HepG2 (cell line): ENCODE measurements around the gene BCL2. TPM values are rescaled to one million over a fixed set of nuclear protein-coding genes. Genes with fewer than 3 reads are reported as not detected.

Experiments
- ATAC-seq: fragments of 200-7000 bp; cut with Tn5 transposase; 3 replicates; pipeline ENCODE4 v1.9.1; 2020; ENCODE audit warnings: mild to moderate bottlenecking, moderate library complexity
- BruUV-seq: library from RNA; stranded (reverse); fragments of 400-500 nt; replicated peaks from 2 replicates; lab custom pipeline; 2021; lab: Mats Ljungman, UMichigan
- CTCF ChIA-PET: fragments of 300-600 bp; formaldehyde crosslinking; extraction: SDS; loops from one replicate; lab custom pipeline; 2021; ENCODE audit warnings: low total read pairs, inconsistent platforms, low intra/inter-chr PET ratio; lab: Yijun Ruan, JAX
- POLR2A ChIA-PET: fragments of 350-600 bp; sonication (Branson Sonifier 250); formaldehyde crosslinking; loops from one replicate; lab custom pipeline; 2020; ENCODE audit warnings: antibody characterized with exemption, inconsistent platforms; lab: Yijun Ruan, JAX
- DNase-seq: peaks from one replicate; pipeline ENCODE4 v3.0.0-alpha.2; 2015; ENCODE audit warnings: low spot score
- FAIRE-seq: peaks from 3 replicates; lab custom pipeline; 2011; peaks lifted over from hg19 to GRCh38; lab: Jason Lieb, UNC
- H2AFZ ChIP-seq: one replicate; pipeline ENCODE4 v1.6.1; 2011; ENCODE audit warnings: low read length, inconsistent platforms
- H3K27ac ChIP-seq: fragments of 300-600 bp; 3 replicates; pipeline ENCODE4 v1.8.0; 2011; ENCODE audit warnings: mixed run types, mild to moderate bottlenecking, mixed read lengths, low read length, inconsistent platforms; ENCODE audit not compliant: insufficient read depth; ENCODE audit errors: extremely low read length
- H3K27me3 ChIP-seq, 2 experiments: fragments of 200-600 bp in 1 of 2; 2 replicates in 1 of 2; 3 replicates in 1 of 2; pipeline versions ENCODE4 v1.6.0 to v1.8.0; 2011; ENCODE audit warnings: low read length in 2 of 2, mild to moderate bottlenecking in 2 of 2, moderate library complexity in 2 of 2, inconsistent platforms in 1 of 2; ENCODE audit not compliant: insufficient read depth in 2 of 2, control insufficient read depth in 1 of 2
- H3K36me3 ChIP-seq, 2 experiments: fragments of 200-600 bp in 1 of 2; replicated peaks in 1 of 2; 2 replicates in 1 of 2; 3 replicates in 1 of 2; pipeline versions ENCODE4 v1.5.1 to v1.8.0; 2011; ENCODE audit warnings: low read length in 2 of 2, inconsistent platforms in 1 of 2; ENCODE audit not compliant: insufficient read depth in 2 of 2, control insufficient read depth in 1 of 2
- H3K4me1 ChIP-seq: 2 replicates; pipeline ENCODE4 v1.5.1; 2012; ENCODE audit warnings: low read length, inconsistent platforms; ENCODE audit not compliant: insufficient read depth
- H3K4me2 ChIP-seq: 2 replicates; pipeline ENCODE4 v1.6.0; 2011; ENCODE audit warnings: low read depth, low read length, inconsistent platforms
- H3K4me3 ChIP-seq, 3 experiments: fragments of 200-600 bp in 1 of 3; sonication (generic), shearing (Covaris generic) in 1 of 3; replicated peaks in 1 of 3; 2 replicates each; pipeline ENCODE4 v1.5.1; 2011 to 2016; ENCODE audit warnings: low read length in 3 of 3, inconsistent platforms in 2 of 3, low read depth in 2 of 3, mild to moderate bottlenecking in 2 of 3, control low read depth in 1 of 3, mixed read lengths in 1 of 3; ENCODE audit not compliant: insufficient read depth in 1 of 3
- H3K79me2 ChIP-seq: one replicate; pipeline ENCODE4 v1.6.1; 2011; ENCODE audit warnings: low read length, inconsistent platforms; ENCODE audit not compliant: insufficient read depth
- H3K9ac ChIP-seq: 2 replicates; pipeline ENCODE4 v1.6.0; 2011; ENCODE audit warnings: mild to moderate bottlenecking, low read depth, low read length, inconsistent platforms; ENCODE audit not compliant: insufficient read depth
- H3K9me3 ChIP-seq: 2 replicates; pipeline ENCODE4 v1.5.1; 2012; ENCODE audit warnings: mild to moderate bottlenecking, low read length
- H4K20me1 ChIP-seq: 2 replicates; pipeline ENCODE4 v1.6.0; 2011; ENCODE audit warnings: inconsistent platforms, mild to moderate bottlenecking, low read length, moderate library complexity; ENCODE audit not compliant: insufficient read depth
- ISX ChIP-seq: sonication (generic); formaldehyde crosslinking; conservative IDR thresholded peaks from 2 replicates; pipeline ENCODE4 v1.5.0; 2020; ENCODE audit warnings: missing genetic modification reagents
- PATZ1 ChIP-seq: sonication (generic); formaldehyde crosslinking; IDR thresholded peaks from 2 replicates; pipeline ENCODE4 v1.4.0; 2020; ENCODE audit warnings: missing genetic modification reagents
- SMC3 ChIP-seq: IDR thresholded peaks from 2 replicates; pipeline ENCODE4 v1.6.1; 2011; ENCODE audit warnings: low read length, improper control_type of control experiment
- ZNF430 ChIP-seq: sonication (generic); formaldehyde crosslinking; IDR thresholded peaks from 2 replicates; pipeline ENCODE4 v1.9.0; 2021; ENCODE audit warnings: mild to moderate bottlenecking, missing genetic modification reagents
- ZSCAN22 ChIP-seq: sonication (generic); formaldehyde crosslinking; IDR thresholded peaks from 2 replicates; pipeline ENCODE4 v1.4.0; 2020; ENCODE audit warnings: mild to moderate bottlenecking, missing genetic modification reagents
- WGBS: methylation state at CpG from one replicate; pipeline ENCODE4 v1.1.6; 2017; ENCODE audit warnings: low lambda C conversion rate; 5-methylcytosine and 5-hydroxymethylcytosine counted together
- in situ Hi-C: cut with HindIII; loops from 2 replicates; pipeline ENCODE4 v1.10.0; 2017; ENCODE audit warnings: low pct_unique_long_range_greater_than_20kb; ENCODE audit not compliant: extremely low pct_ligation_motif_present
- intact Hi-C: fragments of 100-400 bp; cut with micrococcal nuclease; formaldehyde crosslinking; loops from one replicate; pipeline ENCODE4 v1.10.0; 2022; ENCODE audit not compliant: unreplicated experiment
- polyA plus RNA-seq, 8 experiments: library from polyadenylated mRNA; depleted of rRNA in 3 of 8; stranded (reverse) in 7 of 8; unstranded in 1 of 8; fragments of >200 nt; fragmentation: Illumina TruSeq in 4 of 8; extraction: Trizol in 4 of 8; gene quantifications; 2 replicates each; pipeline versions ENCODE4 v1.2.1 to v1.2.3, GENCODE V29; 2011 to 2016; ENCODE audit warnings: low read depth in 4 of 8, missing spikeins in 1 of 8, mixed read lengths in 1 of 8; ENCODE audit not compliant: insufficient read depth in 1 of 8
- total RNA-seq, 5 experiments: library from RNA; depleted of rRNA; stranded (reverse); fragments of >200 nt; fragmentation: Illumina TruSeq; extraction: Trizol; gene quantifications; 2 replicates each; pipeline ENCODE4 v1.2.3, GENCODE V29; 2016; ENCODE audit warnings: low read depth in 1 of 5
- TF ChIP-seq, protein P1 (sequence below): sonication (generic); formaldehyde crosslinking; IDR thresholded peaks from 2 replicates; pipeline ENCODE4 v1.4.0; 2020; ENCODE audit warnings: missing genetic modification reagents

BCL2 gene
- total and polyA plus RNA-seq, 2 of the 13 experiments (the other 11 are each of a cell fraction or from before 2014, with no cell fraction given), result 0.07 to 0.53 TPM

DNA sequence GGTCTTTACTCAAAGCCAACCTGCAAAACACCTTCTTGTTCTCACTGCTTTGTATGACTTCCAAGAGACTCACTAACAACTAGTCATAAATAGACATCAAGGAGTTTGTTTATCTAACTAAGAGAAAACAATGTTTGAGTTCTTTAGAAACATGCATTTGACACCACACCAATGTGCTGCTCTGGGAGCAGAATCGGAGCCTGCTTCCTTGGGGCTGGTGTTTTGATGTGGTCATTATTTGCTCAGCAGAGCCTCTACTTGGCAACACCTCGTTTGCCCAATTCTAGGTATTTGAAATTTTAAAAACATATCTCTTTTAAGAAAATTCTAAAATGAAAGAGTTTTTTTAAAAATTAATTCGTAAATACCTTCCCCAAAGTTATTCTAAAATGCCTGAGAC lies 167.5 kb downstream of the BCL2 start:
- ATAC-seq (no peak), FAIRE-seq (no peak)
- ChIA-PET POLR2A (no interaction called here), CTCF (no interaction called here)
- intact Hi-C loops (no loop called here), in situ Hi-C loops (no loop called here)
- H3K4me1 ChIP-seq, result peaks cover 9% of the 10 kb centered on the region
- H3K4me2 ChIP-seq, result no peak overlapping the region
- BruUV-seq, result no TSS peak
- no peak overlapping the region for H3K4me3 ChIP-seq
- H3K36me3 ChIP-seq, result no peaks in the 10 kb centered on the region
- no peaks in the 10 kb centered on the region for H3K9me3 ChIP-seq
- H4K20me1 ChIP-seq, result no peaks in the 10 kb centered on the region
- no peak overlapping the region for H2AFZ ChIP-seq
- TF ChIP-seq PATZ1 (CRISPR knock-in tag), result no peak
- no peak for TF ChIP-seq ZSCAN22 (CRISPR knock-in tag)
- no peak for TF ChIP-seq ISX (CRISPR knock-in tag)
- TF ChIP-seq ZNF430 (CRISPR knock-in tag), result no peak
- TF ChIP-seq, protein P1, sequence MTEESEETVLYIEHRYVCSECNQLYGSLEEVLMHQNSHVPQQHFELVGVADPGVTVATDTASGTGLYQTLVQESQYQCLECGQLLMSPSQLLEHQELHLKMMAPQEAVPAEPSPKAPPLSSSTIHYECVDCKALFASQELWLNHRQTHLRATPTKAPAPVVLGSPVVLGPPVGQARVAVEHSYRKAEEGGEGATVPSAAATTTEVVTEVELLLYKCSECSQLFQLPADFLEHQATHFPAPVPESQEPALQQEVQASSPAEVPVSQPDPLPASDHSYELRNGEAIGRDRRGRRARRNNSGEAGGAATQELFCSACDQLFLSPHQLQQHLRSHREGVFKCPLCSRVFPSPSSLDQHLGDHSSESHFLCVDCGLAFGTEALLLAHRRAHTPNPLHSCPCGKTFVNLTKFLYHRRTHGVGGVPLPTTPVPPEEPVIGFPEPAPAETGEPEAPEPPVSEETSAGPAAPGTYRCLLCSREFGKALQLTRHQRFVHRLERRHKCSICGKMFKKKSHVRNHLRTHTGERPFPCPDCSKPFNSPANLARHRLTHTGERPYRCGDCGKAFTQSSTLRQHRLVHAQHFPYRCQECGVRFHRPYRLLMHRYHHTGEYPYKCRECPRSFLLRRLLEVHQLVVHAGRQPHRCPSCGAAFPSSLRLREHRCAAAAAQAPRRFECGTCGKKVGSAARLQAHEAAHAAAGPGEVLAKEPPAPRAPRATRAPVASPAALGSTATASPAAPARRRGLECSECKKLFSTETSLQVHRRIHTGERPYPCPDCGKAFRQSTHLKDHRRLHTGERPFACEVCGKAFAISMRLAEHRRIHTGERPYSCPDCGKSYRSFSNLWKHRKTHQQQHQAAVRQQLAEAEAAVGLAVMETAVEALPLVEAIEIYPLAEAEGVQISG (CRISPR knock-in tag), result no peak
- TF ChIP-seq SMC3, result no peak
- TF ChIP-seq, all 625 proteins: peak for 0
- no peak for DNase-seq
- H3K9ac ChIP-seq, result no peak overlapping the region
- H3K27ac ChIP-seq, result no peak overlapping the region
- H3K27me3 ChIP-seq, result peaks cover 1 to 64% of the 10 kb centered on the region in 2 experiments; a peak in 4 of 5 replicates
- WGBS, result 0% methylated on average over 3 of the region's 3 CpGs
- H3K79me2 ChIP-seq, result no peaks in the 10 kb centered on the region
